Parathyroid adenoma (tissue), 2 donors: ENCODE measurements around the gene TMEM44.

Source experiments
- H2AFZ ChIP-seq: fragments of 300-600 bp; sonication (generic); one replicate; pipeline ENCODE4 v1.7.0; 2017; ENCODE audit warnings: antibody characterized with exemption, mild to moderate bottlenecking
- H3K27ac ChIP-seq: fragments of 300-600 bp; sonication (generic); one replicate; pipeline ENCODE4 v1.7.0; 2017
- H3K27me3 ChIP-seq: fragments of 300-600 bp; sonication (generic); one replicate; pipeline ENCODE4 v1.7.0; 2017; ENCODE audit warnings: low read length; ENCODE audit not compliant: control insufficient read depth, insufficient read depth
- H3K36me3 ChIP-seq: fragments of 300-600 bp; sonication (generic); one replicate; pipeline ENCODE4 v1.7.0; 2017; ENCODE audit warnings: low read length; ENCODE audit not compliant: control insufficient read depth, insufficient read depth
- H3K4me1 ChIP-seq: fragments of 300-600 bp; sonication (generic); one replicate; pipeline ENCODE4 v1.7.0; 2017; ENCODE audit warnings: control low read depth
- H3K4me2 ChIP-seq: fragments of 300-600 bp; sonication (generic); one replicate; pipeline ENCODE4 v1.7.0; 2017; ENCODE audit warnings: low read length
- H3K4me3 ChIP-seq: fragments of 300-600 bp; sonication (generic); one replicate; pipeline ENCODE4 v1.7.0; 2017; ENCODE audit warnings: low read depth, low read length
- H3K79me2 ChIP-seq: fragments of 300-600 bp; sonication (generic); one replicate; pipeline ENCODE4 v1.7.0; 2017; ENCODE audit warnings: control low read depth
- H3K9ac ChIP-seq: fragments of 300-600 bp; sonication (generic); one replicate; pipeline ENCODE4 v1.7.0; 2017; ENCODE audit warnings: mild to moderate bottlenecking
- H3K9me3 ChIP-seq: fragments of 300-600 bp; sonication (generic); one replicate; pipeline ENCODE4 v1.7.0; 2017; ENCODE audit warnings: low read length; ENCODE audit not compliant: control insufficient read depth
- CTCF ChIP-seq: fragments of 300-600 bp; sonication (generic); IDR thresholded peaks from one replicate; pipeline ENCODE4 v1.7.0; 2017; ENCODE audit warnings: antibody characterized with exemption, mild to moderate bottlenecking
- donor health status: primary hyperparathyroidism.

TMEM44 gene

GRCh38 chr3:194617143-194617671, 16.0 kb downstream of the TMEM44 start:
- H3K36me3 ChIP-seq: no peaks in the 10 kb centered on the region

GRCh38 chr3:194615226-194615625, 18.0 kb downstream of the TMEM44 start:
- no peak for TF ChIP-seq CTCF
- H3K4me1 ChIP-seq: no peaks in the 10 kb centered on the region
- no peak overlapping the region for H3K4me3 ChIP-seq
- H3K27me3 ChIP-seq: no peaks in the 10 kb centered on the region
- H3K27ac ChIP-seq: no peak overlapping the region
- H3K4me2 ChIP-seq: no peak overlapping the region
- no peaks in the 10 kb centered on the region for H3K36me3 ChIP-seq
- no peak overlapping the region for H2AFZ ChIP-seq
- H3K9ac ChIP-seq: no peak overlapping the region
- no peaks in the 10 kb centered on the region for H3K9me3 ChIP-seq
- H3K79me2 ChIP-seq: no peaks in the 10 kb centered on the region

More at GRCh38 chr3:194617143-194617671, 16.0 kb downstream of the TMEM44 start:
- no peak overlapping the region for H3K4me2 ChIP-seq
- TF ChIP-seq CTCF: no peak
- no peak overlapping the region for H3K4me3 ChIP-seq
- H3K4me1 ChIP-seq: no peaks in the 10 kb centered on the region
- H3K27ac ChIP-seq: no peak overlapping the region
- no peak overlapping the region for H3K9ac ChIP-seq
- no peaks in the 10 kb centered on the region for H3K79me2 ChIP-seq
- no peaks in the 10 kb centered on the region for H3K9me3 ChIP-seq
- no peaks in the 10 kb centered on the region for H3K27me3 ChIP-seq
- no peak overlapping the region for H2AFZ ChIP-seq

GRCh38 chr3:194612221-194612620, 21.0 kb downstream of the TMEM44 start:
- Histone ChIP-seq H3K4me3 (no peak overlapping the region), H3K27me3 (no peaks in the 10 kb centered on the region), H3K9me3 (no peaks in the 10 kb centered on the region), H3K36me3 (no peaks in the 10 kb centered on the region), H3K27ac (no peak overlapping the region), H3K9ac (no peak overlapping the region), H3K4me1 (no peaks in the 10 kb centered on the region), H3K79me2 (no peaks in the 10 kb centered on the region), H3K4me2 (no peak overlapping the region), H2AFZ (no peak overlapping the region)
- TF ChIP-seq CTCF: no peak

GRCh38 chr3:194610689-194611088, 22.5 kb downstream of the TMEM44 start:
- Histone ChIP-seq H3K4me2 (no peak overlapping the region), H3K9ac (no peak overlapping the region), H3K36me3 (no peaks in the 10 kb centered on the region), H2AFZ (no peak overlapping the region), H3K9me3 (no peaks in the 10 kb centered on the region), H3K4me1 (no peaks in the 10 kb centered on the region), H3K4me3 (no peak overlapping the region), H3K27ac (no peak overlapping the region), H3K79me2 (no peaks in the 10 kb centered on the region), H3K27me3 (no peaks in the 10 kb centered on the region)
- TF ChIP-seq CTCF: no peak

GRCh38 chr3:194609601-194610000, 23.6 kb downstream of the TMEM44 start:
- Histone ChIP-seq H3K27ac (no peak overlapping the region), H3K9ac (no peak overlapping the region), H2AFZ (no peak overlapping the region), H3K9me3 (no peaks in the 10 kb centered on the region), H3K4me2 (no peak overlapping the region), H3K4me3 (no peak overlapping the region), H3K79me2 (no peaks in the 10 kb centered on the region), H3K36me3 (no peaks in the 10 kb centered on the region), H3K27me3 (no peaks in the 10 kb centered on the region), H3K4me1 (no peaks in the 10 kb centered on the region)
- TF ChIP-seq CTCF: no peak
